H4 (cell line): ENCODE data around the gene GCG. TPM values are rescaled to one million over a fixed set of nuclear protein-coding genes. Genes with fewer than 3 reads are reported as not detected.

Experiments
- DNase-seq: peaks from one replicate; pipeline ENCODE4 v3.0.0-alpha.2; 2015; ENCODE audit warnings: low spot score
- total RNA-seq: library from RNA; depleted of rRNA; stranded (reverse); fragments of >200 nt; shearing (Covaris generic); gene quantifications from 2 replicates; pipeline ENCODE4 v1.2.3, GENCODE V29; 2014

The GCG gene
- total RNA-seq, 1 experiment from 2014 or later: not detected

DNA sequence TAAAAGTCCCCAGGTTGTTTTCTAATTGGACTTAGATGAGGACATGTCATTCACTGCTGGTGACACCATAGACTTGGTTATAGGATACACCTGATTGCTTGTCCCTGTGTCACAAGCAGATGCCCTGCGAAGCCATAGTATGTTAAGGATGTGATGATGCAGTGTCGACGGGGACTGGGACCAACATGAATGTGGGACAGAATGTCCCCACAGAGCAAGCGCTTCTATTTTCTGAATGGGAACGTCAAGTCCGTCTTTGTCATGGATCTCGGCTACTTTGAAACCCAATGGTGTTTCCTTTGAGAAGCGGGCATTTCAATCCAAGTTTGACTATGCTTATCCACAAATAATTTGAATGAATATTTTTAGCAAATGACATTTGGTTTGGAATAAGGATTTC is 2.1 kb downstream of the GCG start:
- DNase-seq: no peak

DNA sequence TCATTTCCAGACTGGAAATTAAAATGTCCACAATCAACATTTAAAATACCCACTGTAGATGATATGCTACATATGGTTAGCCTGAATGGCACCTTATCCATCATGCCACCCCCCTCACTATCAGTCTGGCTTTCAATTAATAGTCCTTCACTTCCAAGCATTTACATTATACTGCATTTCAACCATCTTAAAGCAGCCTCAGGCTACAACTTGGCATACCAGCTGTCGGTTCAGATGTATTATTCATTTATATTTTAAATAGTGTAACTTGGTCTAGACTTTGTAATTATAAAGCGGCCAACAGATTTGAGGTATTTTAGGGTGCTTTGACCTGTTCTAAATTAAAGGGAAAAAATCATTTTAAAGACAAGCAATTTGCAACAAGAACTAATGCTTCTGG is 2.6 kb downstream of the GCG start:
- no peak for DNase-seq

DNA sequence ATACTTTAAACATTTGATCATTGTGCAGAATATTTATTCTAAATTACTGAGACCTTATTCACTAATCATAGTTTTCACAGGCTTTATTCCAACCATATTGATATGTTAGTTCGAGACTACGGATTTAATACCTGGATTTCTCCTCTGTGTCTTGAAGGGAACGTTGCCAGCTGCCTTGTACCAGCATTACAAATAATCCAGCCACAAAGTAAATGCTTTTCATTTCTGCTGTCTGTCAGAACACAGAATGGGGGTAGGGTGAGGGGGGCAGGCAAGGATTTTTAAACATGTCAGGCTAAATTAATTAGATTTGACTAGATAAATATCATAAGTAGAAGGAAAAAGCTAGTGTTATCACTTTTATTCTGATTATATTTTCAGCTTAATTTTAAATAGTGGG is 3.1 kb downstream of the GCG start:
- DNase-seq: no peak

DNA sequence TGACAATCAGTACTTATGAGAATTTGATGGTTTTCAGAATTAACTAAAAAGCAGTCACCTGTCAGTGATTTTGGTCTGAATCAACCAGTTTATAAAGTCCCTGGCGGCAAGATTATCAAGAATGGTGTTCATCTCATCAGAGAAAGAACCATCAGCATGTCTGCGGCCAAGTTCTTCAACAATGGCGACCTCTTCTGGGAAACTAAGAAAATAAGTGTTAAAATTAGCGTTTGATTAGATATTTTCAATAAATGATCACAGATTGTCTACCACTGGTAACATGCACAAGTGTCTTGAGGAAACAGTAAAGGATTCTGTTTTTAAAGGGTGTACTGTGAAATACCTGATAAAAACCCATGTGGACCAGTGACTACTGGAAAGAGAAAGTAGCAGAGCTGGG is 8.1 kb downstream of the GCG start:
- DNase-seq: no peak

DNA sequence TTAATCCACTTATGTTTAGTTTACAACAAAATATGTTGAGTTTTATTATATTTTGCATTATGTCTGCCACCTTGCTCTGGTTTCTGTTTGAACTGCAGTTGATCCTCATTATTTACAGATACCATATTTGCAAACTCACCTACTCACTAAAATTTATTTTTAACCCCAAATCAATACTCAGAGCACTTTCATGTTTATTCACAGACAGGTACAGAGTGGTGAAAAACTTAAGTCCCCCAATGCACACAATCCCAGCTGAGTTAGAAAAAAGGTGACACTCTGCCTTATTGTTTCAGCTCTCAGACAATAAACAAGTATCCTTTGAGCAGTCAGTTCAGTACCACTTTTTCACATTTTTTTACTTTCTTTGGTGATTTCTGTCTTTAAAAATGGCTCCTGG is 13.7 kb downstream of the GCG start:
- no peak for DNase-seq

DNA sequence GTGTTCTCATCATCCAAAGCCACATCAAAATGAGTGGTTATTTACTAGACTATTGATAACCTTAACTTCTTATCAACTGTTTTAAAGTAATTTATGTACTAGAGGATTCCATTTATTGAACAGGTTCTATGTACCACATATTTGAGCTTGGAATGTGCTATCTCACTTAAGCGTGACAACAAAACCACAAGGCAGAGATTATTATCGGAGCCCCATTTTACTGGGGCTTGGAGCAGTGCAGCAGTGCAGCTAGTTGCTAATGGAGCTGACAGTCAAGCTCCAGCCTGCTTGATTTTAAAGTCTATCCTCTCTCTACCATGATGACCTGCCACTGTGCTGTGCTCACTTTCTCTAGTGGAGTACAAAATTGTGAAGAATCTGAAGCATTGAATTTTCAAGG is 24.6 kb downstream of the GCG start:
- DNase-seq: no peak

DNA sequence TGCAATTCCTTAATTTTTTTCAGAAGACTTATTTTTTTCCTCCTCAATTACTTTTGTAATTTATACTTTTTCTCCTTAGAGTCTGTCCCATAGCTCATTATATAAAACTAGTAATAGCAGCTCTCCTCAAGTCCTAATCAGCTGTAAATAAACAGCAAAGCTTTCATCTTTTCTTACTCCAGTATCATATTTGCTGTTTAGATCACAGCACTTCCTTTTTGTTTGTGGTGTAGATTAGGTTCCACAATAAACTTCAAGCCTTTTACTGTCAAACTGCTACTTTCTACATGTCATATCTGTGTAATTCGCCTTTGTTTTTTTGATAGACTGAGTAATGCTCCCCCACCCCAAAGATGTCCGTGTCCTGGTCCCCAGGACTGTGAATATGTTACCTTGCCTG is 25.5 kb downstream of the GCG start:
- no peak for DNase-seq

DNA sequence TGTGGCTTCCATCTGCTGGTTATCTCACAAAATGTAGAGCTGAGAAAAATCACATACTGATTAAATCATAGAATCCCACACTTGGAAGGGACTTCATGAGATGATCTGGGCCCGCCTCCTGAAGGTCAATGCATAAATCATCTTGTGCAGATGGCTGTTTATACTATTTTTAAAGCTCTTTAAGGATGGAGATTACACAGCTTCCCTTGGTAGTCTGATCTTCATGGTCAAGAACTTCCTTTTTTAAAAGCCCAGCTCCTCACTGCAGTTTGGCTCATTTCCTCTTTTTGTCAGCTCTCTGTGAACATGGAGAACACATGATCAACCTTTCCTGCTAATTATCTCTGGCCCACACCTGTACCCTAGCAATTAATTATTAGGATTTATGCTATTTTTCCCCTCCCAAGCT is 25.9 kb downstream of the GCG start:
- no peak for DNase-seq

DNA sequence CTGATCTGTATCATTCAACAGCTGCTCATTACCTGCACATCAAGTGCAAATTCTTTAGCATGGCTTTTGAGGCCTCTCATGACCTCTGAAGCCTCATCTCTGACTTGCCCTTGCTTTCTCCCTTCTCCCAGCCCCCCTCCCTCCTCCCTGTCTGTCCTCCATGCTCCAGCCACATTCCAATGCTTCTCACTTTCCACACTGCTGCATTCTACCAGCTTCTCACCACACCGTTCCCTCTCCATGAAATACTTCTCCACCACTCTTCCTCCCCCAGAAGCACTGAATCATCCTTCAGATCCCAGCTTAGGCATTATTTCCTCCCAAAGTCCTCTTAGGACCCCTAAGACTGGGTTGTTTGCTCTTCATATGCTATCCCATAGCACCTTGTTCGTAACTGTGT is 26.9 kb downstream of the GCG start:
- DNase-seq: no peak

DNA sequence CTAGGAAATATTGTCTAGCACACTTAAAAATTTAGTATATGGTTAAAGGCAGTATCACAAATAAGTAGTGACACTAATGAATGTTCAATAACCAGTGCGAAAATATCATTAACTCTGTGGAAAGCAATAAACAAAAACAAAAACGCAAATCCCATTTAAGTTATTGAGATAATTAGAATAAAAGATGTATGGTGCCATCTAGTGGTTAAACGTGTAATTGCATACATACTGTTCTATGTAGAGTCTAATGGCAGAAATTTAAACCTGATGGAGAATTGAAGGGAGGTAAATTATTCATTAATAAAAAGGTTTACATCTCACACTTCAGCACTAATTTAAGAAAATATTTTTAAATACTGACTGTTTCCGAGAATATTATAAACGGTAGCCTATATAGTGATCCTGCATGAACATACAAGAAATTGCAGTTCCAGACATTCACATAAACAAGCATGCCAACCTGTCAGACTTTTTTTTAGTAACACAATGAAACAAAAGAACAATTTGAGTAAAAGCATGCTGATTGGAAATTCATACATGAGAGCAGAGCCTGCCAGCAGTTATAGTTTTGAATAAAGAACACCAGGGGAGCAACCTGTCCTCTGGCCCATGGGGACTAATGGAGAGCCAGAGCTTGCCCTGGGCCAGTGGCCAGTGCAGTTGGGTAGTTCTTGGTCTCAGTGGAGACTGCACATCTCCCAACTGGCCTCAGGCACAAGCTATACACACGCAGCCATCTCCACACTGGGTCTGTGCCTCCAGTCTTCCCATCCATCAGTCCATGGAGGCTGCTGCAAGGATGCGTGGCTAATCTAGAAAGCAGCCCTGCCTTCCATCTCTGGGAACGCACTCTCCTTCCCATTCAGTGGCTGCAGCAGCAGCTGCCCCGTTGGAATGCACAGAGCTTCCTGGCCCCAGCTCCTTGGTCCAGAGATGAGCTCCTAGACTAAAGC is 28.0 kb downstream of the GCG start:
- peak; percentile 35 for DNase-seq

DNA sequence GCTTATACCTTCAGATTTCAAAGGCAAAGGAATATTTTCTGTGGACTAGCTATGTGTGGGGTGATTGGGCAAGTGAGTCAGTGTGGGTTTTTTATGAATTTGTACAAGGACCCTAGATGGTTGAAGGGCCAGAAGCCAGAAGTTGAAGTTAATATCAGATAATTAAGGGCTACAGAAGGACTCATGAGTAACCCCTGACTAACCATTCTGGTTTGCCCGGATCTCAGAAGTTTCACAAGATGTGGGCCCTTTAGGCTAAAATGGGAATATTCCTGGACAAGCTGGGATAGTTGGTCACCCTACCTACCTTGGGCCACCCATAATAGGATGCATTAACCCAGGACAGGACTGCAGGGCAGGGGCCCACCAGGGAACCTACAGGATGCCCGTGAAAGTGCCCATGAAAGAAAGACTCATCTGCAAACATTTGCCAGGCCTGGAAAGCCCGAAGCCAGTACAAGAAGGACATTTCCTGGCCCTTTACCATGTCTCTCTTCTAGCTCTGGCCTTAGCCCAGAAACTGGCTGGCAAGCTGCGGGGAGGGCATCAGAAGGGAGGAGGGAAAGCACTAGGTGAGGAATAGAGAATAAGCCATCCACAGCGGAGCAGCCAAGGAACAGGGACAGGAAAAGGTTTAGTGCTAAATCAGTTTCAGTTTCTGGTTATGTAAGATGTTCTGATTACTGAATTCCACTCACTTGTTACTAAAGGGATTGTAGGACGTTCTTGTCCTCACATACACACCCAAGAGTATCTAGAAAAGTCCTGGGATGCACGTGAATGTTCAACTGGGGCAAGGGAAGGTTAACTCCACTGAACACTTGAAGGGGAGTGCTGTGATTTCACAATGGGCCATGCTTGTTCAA is 33.6 kb downstream of the GCG start:
- DNase-seq: peak; percentile 36

DNA sequence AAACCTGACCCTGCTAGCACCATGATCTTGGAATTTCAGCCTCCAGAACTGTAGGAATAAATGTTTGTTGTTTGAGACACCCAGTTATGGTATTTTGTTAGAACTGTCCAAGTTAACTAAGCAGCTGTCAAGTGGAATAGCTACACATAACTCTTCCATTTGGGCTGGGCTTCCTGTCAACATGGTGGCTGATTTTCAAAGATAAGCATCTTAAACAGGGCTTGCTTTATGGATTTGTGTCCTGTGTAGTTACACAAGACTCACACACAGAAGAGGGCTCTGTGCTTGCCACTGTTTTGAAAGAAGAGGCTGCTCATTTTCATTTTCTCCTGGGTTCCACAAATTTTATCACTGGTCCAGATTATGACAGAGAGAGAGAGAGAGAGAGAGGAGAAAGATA is 35.7 kb downstream of the GCG start:
- no peak for DNase-seq

DNA sequence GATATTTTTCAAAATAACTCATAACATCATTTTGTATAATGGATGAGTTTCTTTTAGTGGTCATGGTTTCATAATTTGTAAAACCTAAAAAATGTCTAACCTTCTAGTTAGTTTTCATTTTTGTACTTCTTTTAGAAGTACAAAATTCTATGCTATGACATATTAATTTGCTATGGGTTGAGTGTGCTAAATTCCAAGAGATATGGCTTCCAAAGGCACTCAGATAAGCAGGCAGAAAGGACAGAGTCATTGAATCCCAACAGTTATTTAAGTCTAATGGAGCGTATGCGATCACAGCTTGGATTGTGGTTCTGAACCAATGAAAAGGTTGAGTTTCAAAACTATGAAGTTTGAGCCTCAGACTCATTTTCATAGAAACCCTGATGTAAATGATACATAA is 37.0 kb downstream of the GCG start:
- no peak for DNase-seq

DNA sequence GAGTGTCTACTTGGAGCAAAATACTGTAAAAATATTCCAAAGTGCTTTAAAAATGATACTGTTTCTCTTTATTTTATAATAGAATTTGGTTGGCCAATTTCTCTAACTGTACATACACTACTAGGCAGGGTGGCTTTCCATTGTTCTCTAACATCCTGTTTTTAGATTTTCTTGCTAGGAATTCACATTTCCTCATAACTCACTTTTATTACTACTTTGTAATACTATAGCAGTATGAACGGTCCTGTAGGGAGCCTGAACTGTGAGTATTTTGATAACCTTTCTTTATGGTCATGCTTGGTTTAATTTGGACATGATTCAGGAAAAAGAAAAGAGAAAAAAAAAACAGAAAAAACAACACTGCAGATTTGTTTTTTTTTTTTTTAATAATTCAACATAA is 37.8 kb downstream of the GCG start:
- no peak for DNase-seq

DNA sequence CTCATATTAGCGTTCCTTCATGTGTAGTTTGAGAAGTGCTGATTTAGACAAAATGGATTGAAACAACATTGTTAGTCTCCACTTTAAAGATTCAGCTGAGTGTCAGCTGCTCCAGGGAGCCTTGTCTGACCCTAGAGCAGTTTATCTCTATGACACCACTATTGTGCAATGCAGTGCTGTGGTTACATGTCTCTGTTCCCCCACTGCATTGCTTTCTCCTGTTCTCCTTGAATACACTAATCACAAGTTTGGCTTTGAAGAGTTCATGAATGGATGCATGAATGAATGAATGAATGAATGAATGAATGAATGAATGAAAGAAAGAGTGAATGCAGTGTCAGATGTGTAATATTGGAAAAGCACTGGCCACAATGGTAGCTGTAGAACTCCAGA is 38.3 kb downstream of the GCG start:
- DNase-seq: peak; percentile 53

DNA sequence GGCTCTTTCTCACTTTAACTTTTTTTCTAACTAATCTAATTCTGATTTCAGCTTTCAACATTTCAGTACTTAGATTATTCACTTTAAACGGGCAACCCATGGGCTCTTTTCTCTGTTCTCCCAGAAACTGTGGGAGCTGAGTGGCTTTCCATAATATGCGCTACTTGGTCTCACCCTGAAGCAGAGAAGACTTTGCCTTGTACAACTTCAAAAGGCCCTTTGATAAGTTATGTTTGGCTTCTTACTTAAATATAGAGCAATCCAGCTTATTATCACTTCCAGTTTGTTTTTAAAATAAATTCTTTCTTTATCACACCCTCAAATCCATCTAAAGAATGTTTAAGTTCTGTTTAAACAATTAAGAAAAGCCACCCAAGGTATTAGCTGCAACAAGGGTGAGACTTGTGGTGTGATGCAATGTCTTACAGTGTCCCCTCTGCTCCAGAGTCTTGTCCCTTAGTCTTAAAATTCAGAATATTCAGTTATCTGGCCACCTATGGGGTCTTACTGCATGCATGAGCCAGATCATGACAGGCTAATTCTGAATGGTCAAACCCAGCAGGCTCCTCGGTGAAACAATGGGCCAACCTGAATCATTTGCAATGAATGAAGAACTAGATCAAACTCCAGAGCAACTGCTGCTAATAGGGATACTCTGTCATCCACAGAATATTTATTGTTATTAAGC is 38.8 kb downstream of the GCG start:
- no peak for DNase-seq

DNA sequence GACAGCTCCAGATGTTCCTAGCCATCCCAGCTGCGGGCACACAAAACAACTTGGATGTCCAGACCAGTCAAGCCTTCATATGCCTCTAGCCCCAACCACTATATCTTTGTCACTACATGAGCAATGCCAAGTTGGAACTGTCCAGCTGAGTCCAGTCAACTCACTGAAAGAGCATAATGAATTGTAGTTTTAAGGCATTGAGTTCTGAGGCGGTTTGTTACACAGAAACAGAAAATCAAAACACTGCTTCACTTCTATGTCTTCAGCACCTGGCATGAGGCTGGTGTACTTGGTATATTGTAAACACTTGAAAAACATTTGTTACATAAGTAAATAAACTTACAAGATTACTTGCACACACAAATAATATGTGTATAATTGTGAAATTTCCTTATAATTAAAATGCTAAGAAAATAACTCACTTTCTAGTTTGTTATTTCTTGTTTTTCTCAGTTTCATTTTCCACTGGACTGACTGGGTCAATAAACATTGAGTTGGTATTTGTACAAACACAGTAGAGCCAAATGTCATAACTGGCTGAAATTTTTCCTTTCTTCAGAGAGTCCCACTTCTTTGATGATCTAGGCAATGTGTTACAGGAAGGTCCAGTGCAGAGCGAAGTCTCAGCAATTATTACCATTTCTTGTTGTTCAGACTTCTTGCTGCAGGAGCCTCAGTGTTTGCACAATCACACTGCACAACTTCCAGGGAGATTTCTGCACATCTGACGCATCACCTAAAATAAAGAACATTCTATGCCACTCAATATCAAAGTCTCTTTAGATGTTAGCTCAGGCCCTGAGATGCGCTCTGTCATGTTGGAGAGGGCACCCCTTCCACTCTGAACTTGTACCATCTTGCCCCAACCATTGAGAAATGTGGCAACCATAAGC is 39.8 kb downstream of the GCG start:
- DNase-seq: no peak

DNA sequence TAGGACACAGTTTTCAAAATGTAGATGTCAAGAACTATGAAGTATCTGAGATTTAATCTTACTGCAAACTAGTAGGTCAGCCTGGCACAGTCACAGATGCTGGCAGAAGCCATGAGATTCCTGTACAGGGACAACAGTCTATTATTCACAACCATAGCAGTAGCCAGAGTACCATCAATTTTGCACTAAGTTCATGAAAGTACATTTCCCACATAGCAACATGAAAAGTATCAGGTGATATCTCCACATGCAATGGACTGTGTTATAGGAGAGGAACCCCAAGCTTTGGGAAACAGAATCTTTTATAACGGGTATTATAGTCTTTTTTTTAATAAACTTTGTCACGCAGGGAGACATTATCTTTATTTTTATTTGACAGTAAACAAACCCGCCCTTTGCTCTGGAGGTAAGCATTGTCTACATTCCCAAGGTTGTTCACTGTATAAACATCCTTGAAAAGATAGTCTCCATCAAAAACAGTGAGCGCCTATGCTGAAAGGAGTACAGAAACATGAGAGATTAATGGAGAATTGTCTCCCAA is 44.6 kb downstream of the GCG start:
- DNase-seq: no peak

DNA sequence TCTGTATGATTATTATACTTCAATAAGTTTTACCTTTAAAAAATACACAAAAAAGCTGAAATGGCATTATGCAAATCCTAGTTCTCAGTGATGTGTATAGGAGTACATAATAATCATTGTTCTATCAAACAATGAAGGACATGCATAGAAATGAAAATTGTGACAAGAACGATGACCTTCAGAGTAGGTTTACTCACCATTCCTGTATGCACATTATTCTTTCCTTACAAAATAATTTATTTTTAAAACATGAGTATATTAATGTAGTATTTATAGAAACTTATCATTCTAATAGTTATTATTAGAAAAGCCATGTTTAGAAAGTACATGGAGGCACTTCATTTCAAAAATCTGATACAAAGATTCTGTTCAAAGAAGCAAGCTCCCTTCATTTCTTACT is 45.3 kb downstream of the GCG start:
- no peak for DNase-seq

DNA sequence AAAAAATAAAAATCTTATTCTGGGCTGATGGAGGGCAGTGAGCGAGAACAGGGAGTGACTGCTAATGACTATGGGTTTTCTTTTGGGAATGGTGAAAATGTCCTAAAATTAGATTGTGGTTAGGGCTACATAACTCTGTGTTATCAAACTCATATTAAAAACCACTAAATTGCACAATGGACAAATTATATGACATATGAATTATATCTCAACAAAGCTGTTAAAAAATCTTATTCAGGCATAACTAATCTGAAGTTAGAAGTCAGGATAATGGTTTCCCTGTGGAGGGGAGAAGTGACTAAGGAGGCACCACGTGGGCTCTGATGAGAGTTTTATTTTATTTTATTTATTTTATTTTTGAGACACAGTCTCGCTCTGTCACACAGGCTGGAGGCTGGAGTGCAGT is 45.9 kb downstream of the GCG start:
- DNase-seq: no peak

DNA sequence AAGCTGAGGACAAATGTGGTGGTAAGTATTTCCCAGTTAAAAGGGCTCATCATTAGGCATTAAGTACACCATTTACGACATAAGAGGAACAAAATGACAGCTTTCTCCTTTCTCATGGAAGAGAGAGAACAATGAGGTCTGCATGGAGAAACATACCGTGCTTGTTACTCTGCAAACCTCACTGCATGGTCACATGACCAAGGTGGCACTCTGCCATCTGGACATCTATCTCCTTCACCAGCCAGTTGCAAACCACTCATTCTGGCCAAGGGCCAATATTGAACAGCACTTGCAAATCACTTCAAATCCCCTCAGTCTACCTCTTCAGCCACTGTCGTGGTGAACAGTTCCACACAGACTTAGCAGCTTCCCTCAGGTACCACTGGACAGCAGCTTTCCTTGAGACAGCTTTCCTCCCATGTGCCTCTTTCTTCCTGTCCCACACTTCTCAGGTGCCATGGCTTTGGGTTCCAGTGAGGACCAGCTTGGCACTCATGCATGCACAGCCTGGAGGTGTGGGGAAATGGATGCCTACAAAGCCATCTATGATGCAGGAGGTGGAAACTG is 48.5 kb downstream of the GCG start:
- no peak for DNase-seq
